ENCODE measurements around the gene KLF15. TPM values are rescaled to one million over a fixed set of nuclear protein-coding genes. Genes with fewer than 3 reads are reported as not detected.

The KLF15 gene
- polyA plus RNA-seq, 2 donors, result 5.0 to 8.2 TPM

DNA sequence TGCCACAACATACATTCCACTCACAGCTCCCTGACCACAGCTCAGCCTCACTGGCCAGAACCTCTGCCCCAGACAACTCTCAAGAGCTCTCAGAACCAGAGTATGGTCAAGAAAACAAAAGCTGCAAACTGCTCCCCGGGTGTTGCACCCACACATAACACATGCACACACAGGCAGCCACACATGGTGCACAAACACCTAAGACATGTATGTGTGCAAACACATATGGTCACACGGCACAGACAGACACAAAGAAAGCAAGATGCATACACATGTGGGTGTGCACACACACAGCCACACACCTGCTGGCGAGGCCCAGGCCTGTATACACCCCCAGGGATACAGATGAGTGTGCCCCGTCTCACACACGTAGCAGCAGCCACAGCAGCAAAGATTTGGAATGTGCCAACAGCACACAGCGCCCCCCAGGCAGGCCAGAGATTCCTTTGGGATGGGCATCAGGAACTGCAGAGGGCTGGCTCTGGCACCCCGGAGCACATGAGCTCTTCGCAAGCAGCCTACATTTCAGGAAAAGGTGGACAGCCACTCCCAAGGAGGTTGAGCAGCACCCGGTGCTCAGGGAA lies 6.6 kb downstream of the KLF15 start:
- 83 to 88% methylated on average over 9 of the region's 9 CpGs for WGBS, 2 donors
- Histone ChIP-seq H3K27ac (ENCODE audit: low read depth in 2 of 2, low read length in 1 of 2) (no peak overlapping the region), H3K27me3 (ENCODE audit: control insufficient read depth in 1 of 2, insufficient read depth in 2 of 2, low read length in 2 of 2) (no peaks in the 10 kb centered on the region), H3K9me3 (ENCODE audit: control insufficient read depth in 2 of 2, insufficient read depth in 1 of 2, low read depth in 1 of 2, low read length in 1 of 2) (no peaks in the 10 kb centered on the region), H3K36me3 (ENCODE audit: control insufficient read depth in 2 of 2, insufficient read depth in 2 of 2, low read length in 1 of 2) (peaks cover 0 to 25% of the 10 kb centered on the region in 2 donors), H3K4me3 (ENCODE audit: low read depth in 1 of 2, low read length in 2 of 2) (no peak overlapping the region), H3K4me1 (ENCODE audit: control insufficient read depth in 2 of 2, insufficient read depth in 2 of 2, low read length in 1 of 2) (peaks cover 0 to 6% of the 10 kb centered on the region in 2 donors)

DNA sequence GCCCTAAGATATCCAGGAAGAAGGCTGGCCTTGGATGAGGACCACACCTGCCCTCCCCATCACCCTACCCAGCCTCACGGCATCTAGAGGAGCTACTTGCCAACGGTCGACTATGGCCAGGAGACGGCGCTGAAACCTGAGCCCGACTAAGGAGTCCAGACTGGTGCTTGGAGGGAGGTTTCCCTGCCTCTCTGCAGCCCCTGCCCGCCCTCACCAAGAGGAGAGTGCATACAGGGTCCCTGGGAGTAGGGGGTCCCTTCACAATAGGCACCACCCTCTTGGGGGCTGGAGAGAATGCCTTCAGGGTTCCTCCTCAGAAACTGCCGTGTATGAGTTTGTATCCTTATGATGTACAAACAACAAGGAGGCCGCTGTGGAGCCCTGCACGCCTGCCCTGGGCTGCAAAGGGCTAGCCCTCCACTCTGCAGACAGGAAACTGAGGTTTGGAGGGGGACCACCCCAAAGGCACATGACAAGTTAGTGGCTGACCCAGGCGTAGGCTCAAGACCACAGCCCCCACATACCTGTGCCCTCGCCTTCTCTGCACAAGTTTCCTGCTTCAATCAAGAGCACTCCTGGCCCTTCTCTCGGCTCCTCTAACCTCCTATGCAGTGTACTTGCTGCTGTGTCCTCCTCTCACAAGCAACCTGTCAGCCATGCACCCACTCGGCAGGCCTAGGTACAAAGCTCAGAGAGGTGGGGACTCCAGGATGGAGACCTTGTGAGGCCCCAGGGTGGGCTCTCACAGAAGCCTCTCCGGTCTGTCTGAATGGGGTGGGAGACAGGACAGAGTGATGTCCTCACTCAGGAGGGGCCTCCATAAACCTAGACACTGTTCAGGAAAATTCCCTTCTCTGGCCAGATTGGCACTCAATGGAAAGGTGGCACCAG lies 7.4 kb downstream of the KLF15 start:
- H3K4me1 ChIP-seq (ENCODE audit: control insufficient read depth in 2 of 2, insufficient read depth in 2 of 2, low read length in 1 of 2), result peaks cover 0 to 5% of the 10 kb centered on the region in 2 donors
- H3K9me3 ChIP-seq (ENCODE audit: control insufficient read depth in 2 of 2, insufficient read depth in 1 of 2, low read depth in 1 of 2, low read length in 1 of 2), result no peaks in the 10 kb centered on the region
- H3K27me3 ChIP-seq (ENCODE audit: control insufficient read depth in 1 of 2, insufficient read depth in 2 of 2, low read length in 2 of 2), result no peaks in the 10 kb centered on the region
- H3K36me3 ChIP-seq (ENCODE audit: control insufficient read depth in 2 of 2, insufficient read depth in 2 of 2, low read length in 1 of 2), result peaks cover 0 to 27% of the 10 kb centered on the region in 2 donors
- H3K27ac ChIP-seq (ENCODE audit: low read depth in 2 of 2, low read length in 1 of 2), result no peak overlapping the region
- H3K4me3 ChIP-seq (ENCODE audit: low read depth in 1 of 2, low read length in 2 of 2), result no peak overlapping the region
- WGBS, 2 donors, result 64 to 77% methylated on average over 15 of the region's 15 CpGs

DNA sequence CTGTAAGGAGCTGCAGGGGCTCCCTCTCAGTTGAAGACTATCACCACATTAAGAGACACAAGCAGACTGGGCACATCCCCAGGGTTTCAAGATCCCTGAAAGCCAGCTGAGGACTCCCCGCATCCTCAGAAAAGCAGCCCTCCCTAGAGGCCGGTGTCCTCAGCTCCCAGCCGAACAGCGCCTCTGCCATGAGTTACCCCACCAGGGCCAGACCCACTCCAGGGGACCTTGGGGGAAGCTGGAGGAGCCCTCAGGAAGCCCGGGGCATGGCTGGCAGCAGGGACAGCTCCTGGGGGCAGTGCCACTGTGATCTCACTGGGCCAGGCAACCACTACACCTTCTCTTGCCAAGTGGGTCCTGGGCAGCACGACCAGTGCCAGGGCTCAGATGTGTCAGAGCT lies 8.1 kb downstream of the KLF15 start:
- WGBS, 2 donors, result 89 to 90% methylated on average over 6 of the region's 6 CpGs
- no peak overlapping the region for H3K4me3 ChIP-seq (ENCODE audit: low read depth in 1 of 2, low read length in 2 of 2)
- peaks cover 0 to 5% of the 10 kb centered on the region in 2 donors for H3K4me1 ChIP-seq (ENCODE audit: control insufficient read depth in 2 of 2, insufficient read depth in 2 of 2, low read length in 1 of 2)
- peaks cover 0 to 27% of the 10 kb centered on the region in 2 donors for H3K36me3 ChIP-seq (ENCODE audit: control insufficient read depth in 2 of 2, insufficient read depth in 2 of 2, low read length in 1 of 2)
- H3K9me3 ChIP-seq (ENCODE audit: control insufficient read depth in 2 of 2, insufficient read depth in 1 of 2, low read depth in 1 of 2, low read length in 1 of 2), result no peaks in the 10 kb centered on the region
- H3K27me3 ChIP-seq (ENCODE audit: control insufficient read depth in 1 of 2, insufficient read depth in 2 of 2, low read length in 2 of 2), result no peaks in the 10 kb centered on the region
- H3K27ac ChIP-seq (ENCODE audit: low read depth in 2 of 2, low read length in 1 of 2), result no peak overlapping the region

DNA sequence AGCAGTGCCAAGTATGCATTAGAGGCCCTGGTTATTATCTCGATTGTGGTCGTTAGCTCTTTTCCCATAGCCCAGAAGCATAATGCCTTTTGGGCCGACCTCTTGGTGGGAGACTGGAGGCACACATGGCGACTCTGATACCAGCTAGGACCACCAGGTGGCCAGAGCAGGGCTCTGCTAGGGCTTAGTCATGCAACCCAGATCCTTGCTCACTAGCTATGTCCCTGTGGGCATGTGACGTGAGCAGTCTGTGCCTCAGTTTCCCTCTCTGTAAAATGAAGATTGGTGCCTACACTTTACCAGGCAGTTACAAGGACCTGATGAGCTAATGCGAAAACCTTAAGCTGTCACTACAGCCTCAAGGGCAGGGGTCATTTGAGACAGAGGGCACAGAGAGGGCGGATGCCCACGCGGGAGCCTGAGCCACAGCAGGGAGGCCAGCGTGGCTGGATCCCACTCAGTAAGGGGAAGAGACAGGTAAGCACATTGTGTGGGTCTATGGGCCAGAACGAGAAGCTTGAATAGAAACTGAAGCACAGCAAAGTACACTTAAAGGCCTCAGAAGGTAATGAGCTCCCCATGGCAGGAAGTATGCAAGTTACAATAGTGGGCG lies 8.8 kb downstream of the KLF15 start:
- H3K27me3 ChIP-seq (ENCODE audit: control insufficient read depth in 1 of 2, insufficient read depth in 2 of 2, low read length in 2 of 2), result no peaks in the 10 kb centered on the region
- no peak overlapping the region for H3K27ac ChIP-seq (ENCODE audit: low read depth in 2 of 2, low read length in 1 of 2)
- H3K9me3 ChIP-seq (ENCODE audit: control insufficient read depth in 2 of 2, insufficient read depth in 1 of 2, low read depth in 1 of 2, low read length in 1 of 2), result no peaks in the 10 kb centered on the region
- 91 to 92% methylated on average over 12 of the region's 12 CpGs for WGBS, 2 donors
- no peak overlapping the region for H3K4me3 ChIP-seq (ENCODE audit: low read depth in 1 of 2, low read length in 2 of 2)
- peaks cover 0 to 27% of the 10 kb centered on the region in 2 donors for H3K36me3 ChIP-seq (ENCODE audit: control insufficient read depth in 2 of 2, insufficient read depth in 2 of 2, low read length in 1 of 2)
- peaks cover 0 to 5% of the 10 kb centered on the region in 2 donors for H3K4me1 ChIP-seq (ENCODE audit: control insufficient read depth in 2 of 2, insufficient read depth in 2 of 2, low read length in 1 of 2)

DNA sequence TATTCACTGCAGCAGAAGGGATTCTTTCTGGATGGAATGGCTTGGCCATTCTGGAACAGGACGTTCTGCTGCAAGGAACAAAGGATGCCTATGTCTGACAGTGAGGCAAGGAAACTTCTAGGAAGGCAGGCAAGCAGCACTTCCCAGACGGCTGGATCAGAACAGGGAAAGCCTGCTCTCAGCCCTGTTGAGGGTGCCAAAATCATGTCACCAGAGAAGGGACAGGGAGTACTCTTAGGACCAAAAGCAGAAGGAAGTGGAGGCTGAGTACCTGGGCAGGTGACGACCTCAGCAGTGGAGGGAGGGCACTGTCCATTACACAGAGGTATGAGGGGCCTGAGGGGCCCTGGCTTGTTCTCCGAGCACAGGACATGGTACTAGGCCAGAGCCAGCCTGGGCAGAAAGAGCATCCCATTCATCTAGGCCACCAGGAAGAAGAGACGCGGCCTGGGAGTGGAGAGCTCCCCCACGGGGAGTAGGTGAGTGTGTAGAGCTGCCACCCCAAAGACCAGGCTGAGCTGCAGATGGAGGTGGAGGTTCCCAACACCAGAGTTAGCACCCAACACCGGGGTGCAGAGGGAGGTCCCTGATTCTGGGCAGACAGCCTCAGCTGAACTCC lies 9.6 kb downstream of the KLF15 start:
- Histone ChIP-seq H3K27me3 (ENCODE audit: control insufficient read depth in 1 of 2, insufficient read depth in 2 of 2, low read length in 2 of 2) (no peaks in the 10 kb centered on the region), H3K9me3 (ENCODE audit: control insufficient read depth in 2 of 2, insufficient read depth in 1 of 2, low read depth in 1 of 2, low read length in 1 of 2) (no peaks in the 10 kb centered on the region), H3K4me3 (ENCODE audit: low read depth in 1 of 2, low read length in 2 of 2) (no peak overlapping the region), H3K36me3 (ENCODE audit: control insufficient read depth in 2 of 2, insufficient read depth in 2 of 2, low read length in 1 of 2) (peaks cover 0 to 27% of the 10 kb centered on the region in 2 donors), H3K27ac (ENCODE audit: low read depth in 2 of 2, low read length in 1 of 2) (no peak overlapping the region), H3K4me1 (ENCODE audit: control insufficient read depth in 2 of 2, insufficient read depth in 2 of 2, low read length in 1 of 2) (peaks cover 0 to 5% of the 10 kb centered on the region in 2 donors)
- 68 to 77% methylated on average over 8 of the region's 8 CpGs for WGBS, 2 donors

- 89 to 93% methylated on average over 2 of the region's 2 CpGs for WGBS, 2 donors
- Histone ChIP-seq H3K9me3 (ENCODE audit: control insufficient read depth in 2 of 2, insufficient read depth in 1 of 2, low read depth in 1 of 2, low read length in 1 of 2) (no peaks in the 10 kb centered on the region), H3K4me3 (ENCODE audit: low read depth in 1 of 2, low read length in 2 of 2) (no peak overlapping the region), H3K27ac (ENCODE audit: low read depth in 2 of 2, low read length in 1 of 2) (no peak overlapping the region), H3K4me1 (ENCODE audit: control insufficient read depth in 2 of 2, insufficient read depth in 2 of 2, low read length in 1 of 2) (peaks cover 0 to 5% of the 10 kb centered on the region in 2 donors), H3K36me3 (ENCODE audit: control insufficient read depth in 2 of 2, insufficient read depth in 2 of 2, low read length in 1 of 2) (peaks cover 0 to 19% of the 10 kb centered on the region in 2 donors), H3K27me3 (ENCODE audit: control insufficient read depth in 1 of 2, insufficient read depth in 2 of 2, low read length in 2 of 2) (no peaks in the 10 kb centered on the region)
These were observed 10.7 kb downstream of the KLF15 start for GRCh38 chr3:126346466-126346865.

GRCh38 chr3:126345641-126346460 lies 11.4 kb downstream of the KLF15 start:
- H3K27me3 ChIP-seq (ENCODE audit: control insufficient read depth in 1 of 2, insufficient read depth in 2 of 2, low read length in 2 of 2), result no peaks in the 10 kb centered on the region
- H3K9me3 ChIP-seq (ENCODE audit: control insufficient read depth in 2 of 2, insufficient read depth in 1 of 2, low read depth in 1 of 2, low read length in 1 of 2), result no peaks in the 10 kb centered on the region
- peaks cover 0 to 5% of the 10 kb centered on the region in 2 donors for H3K4me1 ChIP-seq (ENCODE audit: control insufficient read depth in 2 of 2, insufficient read depth in 2 of 2, low read length in 1 of 2)
- peaks cover 0 to 14% of the 10 kb centered on the region in 2 donors for H3K36me3 ChIP-seq (ENCODE audit: control insufficient read depth in 2 of 2, insufficient read depth in 2 of 2, low read length in 1 of 2)
- H3K4me3 ChIP-seq (ENCODE audit: low read depth in 1 of 2, low read length in 2 of 2), result no peak overlapping the region
- H3K27ac ChIP-seq (ENCODE audit: low read depth in 2 of 2, low read length in 1 of 2), result no peak overlapping the region
- 94% methylated on average over 5 of the region's 5 CpGs for WGBS, 2 donors

DNA sequence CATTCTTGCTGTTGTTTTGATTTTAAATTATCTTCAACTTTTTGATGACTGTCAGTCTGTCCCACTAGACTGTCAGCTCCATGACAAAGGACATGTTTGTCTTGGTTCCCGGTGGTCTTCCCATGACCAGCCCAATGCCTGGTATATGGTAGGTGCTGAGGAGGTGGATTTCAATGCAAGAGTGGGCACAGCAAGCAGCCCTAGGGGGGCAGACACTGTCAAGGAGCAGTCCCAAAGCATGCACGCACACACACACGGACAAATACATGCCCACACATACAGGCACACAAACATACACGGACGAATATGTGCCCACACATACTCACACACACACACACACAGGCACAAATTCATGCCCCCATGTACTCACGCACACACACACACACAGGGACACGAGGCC lies 12.0 kb downstream of the KLF15 start:
- H3K27ac ChIP-seq (ENCODE audit: low read depth in 2 of 2, low read length in 1 of 2), result no peak overlapping the region
- 86 to 93% methylated on average over 7 of the region's 7 CpGs for WGBS, 2 donors
- no peaks in the 10 kb centered on the region for H3K9me3 ChIP-seq (ENCODE audit: control insufficient read depth in 2 of 2, insufficient read depth in 1 of 2, low read depth in 1 of 2, low read length in 1 of 2)
- H3K27me3 ChIP-seq (ENCODE audit: control insufficient read depth in 1 of 2, insufficient read depth in 2 of 2, low read length in 2 of 2), result no peaks in the 10 kb centered on the region
- peaks cover 2 to 4% of the 10 kb centered on the region in 2 donors for H3K4me1 ChIP-seq (ENCODE audit: control insufficient read depth in 2 of 2, insufficient read depth in 2 of 2, low read length in 1 of 2)
- no peak overlapping the region for H3K4me3 ChIP-seq (ENCODE audit: low read depth in 1 of 2, low read length in 2 of 2)
- H3K36me3 ChIP-seq (ENCODE audit: control insufficient read depth in 2 of 2, insufficient read depth in 2 of 2, low read length in 1 of 2), result peaks cover 0 to 9% of the 10 kb centered on the region in 2 donors
